ENCODE data around the gene CCDC190. TPM values are rescaled to one million over a fixed set of nuclear protein-coding genes. Genes with fewer than 3 reads are reported as not detected.

The CCDC190 gene
- total and polyA plus RNA-seq, 2 of the 13 experiments (the other 11 are each of a cell fraction or from before 2014, with no cell fraction given) = not detected

GRCh38 chr1:162905174-162906158, 44.5 kb upstream of the CCDC190 start:
- no peak overlapping the region for H3K9ac ChIP-seq (ENCODE audit: insufficient read depth, low read depth, low read length)
- H3K9me3 ChIP-seq (ENCODE audit: low read length) = no peaks in the 10 kb centered on the region
- ChIA-PET CTCF (ENCODE audit: low intra/inter-chr PET ratio, low total read pairs) (no interaction called here), POLR2A (no interaction called here)
- peaks cover 0 to 5% of the 10 kb centered on the region in 2 experiments; a peak in 2 of 5 replicates for H3K27me3 ChIP-seq (ENCODE audit: control insufficient read depth in 1 of 2, insufficient read depth in 2 of 2, low read length in 2 of 2)
- H3K4me3 ChIP-seq (replicated peaks in 1 of 3; ENCODE audit: insufficient read depth in 1 of 3, low read depth in 2 of 3, low read length in 3 of 3) = no peak overlapping the region
- BruUV-seq (replicated peaks) = no TSS peak
- H2AFZ ChIP-seq (ENCODE audit: low read length) = no peak overlapping the region
- H3K79me2 ChIP-seq (ENCODE audit: insufficient read depth, low read length) = no peaks in the 10 kb centered on the region
- no peak overlapping the region for H3K4me2 ChIP-seq (ENCODE audit: low read depth, low read length)
- in situ Hi-C loops (cut with HindIII; ENCODE audit: extremely low pct_ligation_motif_present, low pct_unique_long_range_greater_than_20kb) (no loop called here), intact Hi-C loops (cut with micrococcal nuclease; ENCODE audit: unreplicated experiment) (no loop called here)
- DNase-seq (ENCODE audit: low spot score) (peak; percentile 7), FAIRE-seq (no peak), ATAC-seq (peak; percentile 33; the same call in 1 of the 3 replicates)
- 83% methylated on average over 1 of the region's 1 CpG for WGBS (ENCODE audit: low lambda C conversion rate)
- H3K4me1 ChIP-seq (ENCODE audit: insufficient read depth, low read length) = no peaks in the 10 kb centered on the region
- no peak overlapping the region for H3K27ac ChIP-seq (ENCODE audit: extremely low read length, insufficient read depth, low read length)
- H4K20me1 ChIP-seq (ENCODE audit: insufficient read depth, low read length) = no peaks in the 10 kb centered on the region
- H3K36me3 ChIP-seq (replicated peaks in 1 of 2; ENCODE audit: control insufficient read depth in 1 of 2, insufficient read depth in 2 of 2, low read length in 2 of 2) = no peaks in the 10 kb centered on the region
- TF ChIP-seq ZNF430 (CRISPR knock-in tag; IDR thresholded peaks at IDR 0.05) (no peak), NR2C2 (CRISPR knock-in tag; IDR thresholded peaks at IDR 0.05; ENCODE audit: borderline replicate concordance) (no peak), MED1 (CRISPR knock-in tag; IDR thresholded peaks at IDR 0.05) (no peak), FOSL2 (CRISPR knock-in tag; IDR thresholded peaks at IDR 0.05) (peak; percentile 33; the same call in 1 of the 2 replicates)

DNA sequence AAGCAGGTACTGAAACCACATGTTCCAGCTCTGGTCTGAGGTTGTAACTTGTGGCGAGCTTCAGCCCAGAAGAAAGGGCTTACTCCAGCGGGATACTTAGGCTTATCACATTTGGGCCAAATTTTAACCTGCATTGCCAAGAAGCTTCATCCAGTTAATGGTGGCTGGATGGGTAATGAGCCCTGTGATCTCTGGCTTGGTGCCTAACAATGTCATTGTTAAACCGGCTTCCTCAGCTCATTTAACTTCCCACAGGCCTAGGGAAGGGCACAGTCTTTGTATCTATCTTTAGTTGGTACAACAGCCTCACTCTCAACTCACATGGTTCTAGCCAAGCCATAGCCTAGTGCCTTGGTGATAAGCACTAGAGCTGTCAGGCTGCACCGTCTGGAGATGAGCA, 43.6 kb upstream of the CCDC190 start:
- Histone ChIP-seq H3K4me1 (ENCODE audit: insufficient read depth, low read length) (no peaks in the 10 kb centered on the region), H3K27ac (ENCODE audit: extremely low read length, insufficient read depth, low read length) (no peak overlapping the region), H3K36me3 (replicated peaks in 1 of 2; ENCODE audit: control insufficient read depth in 1 of 2, insufficient read depth in 2 of 2, low read length in 2 of 2) (no peaks in the 10 kb centered on the region), H3K4me2 (ENCODE audit: low read depth, low read length) (no peak overlapping the region), H4K20me1 (ENCODE audit: insufficient read depth, low read length) (no peaks in the 10 kb centered on the region), H3K9me3 (ENCODE audit: low read length) (no peaks in the 10 kb centered on the region), H2AFZ (ENCODE audit: low read length) (no peak overlapping the region), H3K4me3 (replicated peaks in 1 of 3; ENCODE audit: insufficient read depth in 1 of 3, low read depth in 2 of 3, low read length in 3 of 3) (no peak overlapping the region), H3K27me3 (ENCODE audit: control insufficient read depth in 1 of 2, insufficient read depth in 2 of 2, low read length in 2 of 2) (peaks cover 0 to 5% of the 10 kb centered on the region in 2 experiments; a peak in 2 of 5 replicates), H3K9ac (ENCODE audit: insufficient read depth, low read depth, low read length) (no peak overlapping the region), H3K79me2 (ENCODE audit: insufficient read depth, low read length) (no peaks in the 10 kb centered on the region)
- ATAC-seq (no peak), DNase-seq (ENCODE audit: low spot score) (no peak), FAIRE-seq (no peak)
- in situ Hi-C loops (cut with HindIII; ENCODE audit: extremely low pct_ligation_motif_present, low pct_unique_long_range_greater_than_20kb) = no loop called here
- CTCF ChIA-PET (ENCODE audit: low intra/inter-chr PET ratio, low total read pairs) = no interaction called here
- POLR2A ChIA-PET = no interaction called here
- intact Hi-C loops (cut with micrococcal nuclease; ENCODE audit: unreplicated experiment) = loop anchor here (5.0 kb wide), 1 partner anchor 1097 kb away; no protein-coding TSS in a partner anchor
- 20% methylated on average over 4 of the region's 4 CpGs for WGBS (ENCODE audit: low lambda C conversion rate)
- no TSS peak for BruUV-seq (replicated peaks)
- no peak for TF ChIP-seq GZF1 (CRISPR knock-in tag; IDR thresholded peaks at IDR 0.05)
- no peak for TF ChIP-seq ZNF891 (CRISPR knock-in tag; IDR thresholded peaks at IDR 0.05)
- TF ChIP-seq HNRNPH1 (optimal IDR thresholded peaks at IDR 0.05; ENCODE audit: low read depth, low read length) = no peak
- no peak for TF ChIP-seq GATAD2A (CRISPR knock-in tag; IDR thresholded peaks at IDR 0.05)
- TF ChIP-seq RNF2 (conservative IDR thresholded peaks at IDR 0.05; ENCODE audit: low read depth) = no peak
- TF ChIP-seq ZNF749 (CRISPR knock-in tag; IDR thresholded peaks at IDR 0.05; ENCODE audit: borderline replicate concordance) = no peak
- TF ChIP-seq MAX (IDR thresholded peaks at IDR 0.05) = no peak
- TF ChIP-seq, protein P1, sequence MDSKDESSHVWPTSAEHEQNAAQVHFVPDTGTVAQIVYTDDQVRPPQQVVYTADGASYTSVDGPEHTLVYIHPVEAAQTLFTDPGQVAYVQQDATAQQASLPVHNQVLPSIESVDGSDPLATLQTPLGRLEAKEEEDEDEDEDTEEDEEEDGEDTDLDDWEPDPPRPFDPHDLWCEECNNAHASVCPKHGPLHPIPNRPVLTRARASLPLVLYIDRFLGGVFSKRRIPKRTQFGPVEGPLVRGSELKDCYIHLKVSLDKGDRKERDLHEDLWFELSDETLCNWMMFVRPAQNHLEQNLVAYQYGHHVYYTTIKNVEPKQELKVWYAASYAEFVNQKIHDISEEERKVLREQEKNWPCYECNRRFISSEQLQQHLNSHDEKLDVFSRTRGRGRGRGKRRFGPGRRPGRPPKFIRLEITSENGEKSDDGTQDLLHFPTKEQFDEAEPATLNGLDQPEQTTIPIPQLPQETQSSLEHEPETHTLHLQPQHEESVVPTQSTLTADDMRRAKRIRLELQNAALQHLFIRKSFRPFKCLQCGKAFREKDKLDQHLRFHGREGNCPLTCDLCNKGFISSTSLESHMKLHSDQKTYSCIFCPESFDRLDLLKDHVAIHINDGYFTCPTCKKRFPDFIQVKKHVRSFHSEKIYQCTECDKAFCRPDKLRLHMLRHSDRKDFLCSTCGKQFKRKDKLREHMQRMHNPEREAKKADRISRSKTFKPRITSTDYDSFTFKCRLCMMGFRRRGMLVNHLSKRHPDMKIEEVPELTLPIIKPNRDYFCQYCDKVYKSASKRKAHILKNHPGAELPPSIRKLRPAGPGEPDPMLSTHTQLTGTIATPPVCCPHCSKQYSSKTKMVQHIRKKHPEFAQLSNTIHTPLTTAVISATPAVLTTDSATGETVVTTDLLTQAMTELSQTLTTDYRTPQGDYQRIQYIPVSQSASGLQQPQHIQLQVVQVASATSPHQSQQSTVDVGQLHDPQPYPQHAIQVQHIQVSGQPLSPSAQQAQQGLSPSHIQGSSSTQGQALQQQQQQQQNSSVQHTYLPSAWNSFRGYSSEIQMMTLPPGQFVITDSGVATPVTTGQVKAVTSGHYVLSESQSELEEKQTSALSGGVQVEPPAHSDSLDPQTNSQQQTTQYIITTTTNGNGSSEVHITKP (CRISPR knock-in tag; IDR thresholded peaks at IDR 0.05; ENCODE audit: low read depth) = no peak
- TF ChIP-seq ATM (IDR thresholded peaks at IDR 0.05; ENCODE audit: borderline replicate concordance) = no peak
- no peak for TF ChIP-seq ZNF557 (CRISPR knock-in tag; IDR thresholded peaks at IDR 0.05)
